ENCODE measurements around the gene SUCNR1.

SUCNR1 gene

GRCh38 chr3:151916781-151917180 is 43.3 kb downstream of the SUCNR1 start:
- TF ChIP-seq CTCF (IDR thresholded peaks at IDR 0.05; ENCODE audit: low read depth, low read length) = no peak
- no peak for DNase-seq (ENCODE audit: extremely low read depth, low read depth)

GRCh38 chr3:151918253-151919029 is 45.0 kb downstream of the SUCNR1 start:
- peak; percentile 48 for DNase-seq (ENCODE audit: extremely low read depth, low read depth)

GRCh38 chr3:151919030-151919328 is 45.5 kb downstream of the SUCNR1 start:
- TF ChIP-seq CTCF (IDR thresholded peaks at IDR 0.05; ENCODE audit: low read depth, low read length) = no peak
- DNase-seq (ENCODE audit: extremely low read depth, low read depth) = no peak

More at GRCh38 chr3:151918253-151919029, 45.0 kb downstream of the SUCNR1 start:
- peak; percentile 55 for TF ChIP-seq CTCF (IDR thresholded peaks at IDR 0.05; ENCODE audit: low read depth, low read length)

- no peak for DNase-seq (ENCODE audit: extremely low read depth, low read depth)
- TF ChIP-seq CTCF (IDR thresholded peaks at IDR 0.05; ENCODE audit: low read depth, low read length) = no peak
Measured at GRCh38 chr3:151919446-151919845, 46.0 kb downstream of the SUCNR1 start.

GRCh38 chr3:151923901-151924300 is 50.5 kb downstream of the SUCNR1 start:
- TF ChIP-seq CTCF (IDR thresholded peaks at IDR 0.05; ENCODE audit: low read depth, low read length) = no peak
- no peak for DNase-seq (ENCODE audit: extremely low read depth, low read depth)

- DNase-seq (ENCODE audit: extremely low read depth, low read depth) = no peak
- no peak for TF ChIP-seq CTCF (IDR thresholded peaks at IDR 0.05; ENCODE audit: low read depth, low read length)
Measured at GRCh38 chr3:151924753-151925152, 51.3 kb downstream of the SUCNR1 start.

GRCh38 chr3:151925419-151925818 is 52.0 kb downstream of the SUCNR1 start:
- no peak for TF ChIP-seq CTCF (IDR thresholded peaks at IDR 0.05; ENCODE audit: low read depth, low read length)
- no peak for DNase-seq (ENCODE audit: extremely low read depth, low read depth)

Measured in AG09319 (cell line).